GM21825 (cell line): ENCODE measurements around the gene LRRN4CL.
A peak's percentile ranks its signal among the peaks of the same experiment; 100 is the strongest.

ENCODE experiments used
- ATAC-seq: cut with Tn5 transposase; IDR thresholded peaks from one replicate; pipeline ENCODE4 v1.9.1; 2021; ENCODE audit warnings: mild to moderate bottlenecking, moderate library complexity; ENCODE audit not compliant: unreplicated experiment

Gene LRRN4CL

GRCh38 chr11:62648185-62648966 is 41.0 kb downstream of the LRRN4CL start:
- no peak for ATAC-seq

GRCh38 chr11:62647609-62648005 is 41.7 kb downstream of the LRRN4CL start:
- no peak for ATAC-seq

- ATAC-seq, result no peak
Observed at GRCh38 chr11:62646825-62647608, 42.3 kb downstream of the LRRN4CL start.

- peak; percentile 87 for ATAC-seq
Observed at GRCh38 chr11:62645946-62646824, 43.1 kb downstream of the LRRN4CL start, which contains the start of gene GANAB. Gene GANAB, minus strand, starts transcription at chr11:62646613. Its CDS starts 14 bp downstream, at chr11:62646599.

GRCh38 chr11:62645671-62645945 is 43.7 kb downstream of the LRRN4CL start:
- ATAC-seq, result no peak

GRCh38 chr11:62644220-62644619 is 45.1 kb downstream of the LRRN4CL start:
- no peak for ATAC-seq
